Neural progenitor cell (in vitro differentiated cells): ENCODE results near the gene GIGYF2.
"Not testable (repeated sequence)": the region's sequence is repeated elsewhere in the genome, so short reads cannot be mapped to it uniquely, and the experiment has no call there.

Experiments
- EZH2 ChIP-seq: fragments of 200-600 bp; sonication (generic); IDR thresholded peaks from 2 replicates; pipeline ENCODE4 v1.6.1; 2017; ENCODE audit warnings: antibody characterized with exemption, mild to moderate bottlenecking, moderate library complexity
- EZH2phosphoT487 ChIP-seq: fragments of 200-600 bp; sonication (generic); IDR thresholded peaks from 2 replicates; pipeline ENCODE4 v1.6.1; 2017; ENCODE audit warnings: antibody characterized with exemption
- TF ChIP-seq, protein P1 (sequence below): fragments of 200-600 bp; sonication (generic); IDR thresholded peaks from 2 replicates; pipeline ENCODE4 v1.5.1; 2017; ENCODE audit warnings: antibody characterized with exemption, mild to moderate bottlenecking

DNA sequence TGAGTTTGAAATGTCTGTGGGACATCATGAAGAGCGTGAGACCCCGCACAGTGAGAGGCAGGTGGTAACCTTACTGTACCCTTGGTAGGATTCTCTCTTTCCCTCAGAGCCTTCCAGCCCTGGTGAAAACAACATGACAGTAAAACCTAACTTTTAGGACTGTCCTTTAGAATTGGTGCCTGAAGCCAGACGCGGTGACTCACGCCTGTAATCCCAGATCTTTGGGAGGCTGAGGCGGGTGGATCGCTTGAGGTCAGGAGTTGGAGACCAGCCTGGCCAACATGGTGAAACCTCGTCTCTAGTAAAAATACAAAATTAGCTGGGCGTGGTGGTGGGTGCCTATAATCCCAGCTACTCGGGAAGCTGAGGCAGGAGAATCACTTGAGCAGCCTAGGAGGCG, 154.9 kb downstream of the GIGYF2 start:
- TF ChIP-seq EZH2phosphoT487, EZH2: not testable (repeated sequence)
- TF ChIP-seq, protein P1, sequence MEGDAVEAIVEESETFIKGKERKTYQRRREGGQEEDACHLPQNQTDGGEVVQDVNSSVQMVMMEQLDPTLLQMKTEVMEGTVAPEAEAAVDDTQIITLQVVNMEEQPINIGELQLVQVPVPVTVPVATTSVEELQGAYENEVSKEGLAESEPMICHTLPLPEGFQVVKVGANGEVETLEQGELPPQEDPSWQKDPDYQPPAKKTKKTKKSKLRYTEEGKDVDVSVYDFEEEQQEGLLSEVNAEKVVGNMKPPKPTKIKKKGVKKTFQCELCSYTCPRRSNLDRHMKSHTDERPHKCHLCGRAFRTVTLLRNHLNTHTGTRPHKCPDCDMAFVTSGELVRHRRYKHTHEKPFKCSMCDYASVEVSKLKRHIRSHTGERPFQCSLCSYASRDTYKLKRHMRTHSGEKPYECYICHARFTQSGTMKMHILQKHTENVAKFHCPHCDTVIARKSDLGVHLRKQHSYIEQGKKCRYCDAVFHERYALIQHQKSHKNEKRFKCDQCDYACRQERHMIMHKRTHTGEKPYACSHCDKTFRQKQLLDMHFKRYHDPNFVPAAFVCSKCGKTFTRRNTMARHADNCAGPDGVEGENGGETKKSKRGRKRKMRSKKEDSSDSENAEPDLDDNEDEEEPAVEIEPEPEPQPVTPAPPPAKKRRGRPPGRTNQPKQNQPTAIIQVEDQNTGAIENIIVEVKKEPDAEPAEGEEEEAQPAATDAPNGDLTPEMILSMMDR = not testable (repeated sequence)
